ENCODE data around the gene CT47A7.
"Not testable (repeated sequence)": the region's sequence is repeated elsewhere in the genome, so short reads cannot be mapped to it uniquely, and the experiment has no call there.

Gene CT47A7

DNA sequence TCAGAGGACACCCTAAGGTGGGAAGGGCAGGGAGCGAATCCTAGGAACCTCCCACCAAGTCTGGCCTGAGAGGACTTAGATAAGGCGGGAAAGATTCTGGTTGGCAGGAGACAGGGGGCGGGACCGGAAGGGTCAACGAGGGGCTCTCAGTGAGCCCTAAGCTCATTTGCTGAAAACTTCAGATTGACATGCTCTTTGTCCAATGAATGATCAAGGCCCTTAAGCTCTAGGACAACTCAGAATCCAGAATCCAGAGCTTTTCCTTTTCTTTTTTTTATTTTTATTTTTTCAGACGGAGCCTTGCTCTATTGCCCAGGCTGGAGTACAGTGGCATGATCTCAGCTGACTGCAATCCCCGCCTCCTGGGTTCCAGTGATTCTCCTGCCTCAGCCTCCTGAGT, at the start of gene CT47A7:
TSS of gene CT47A7 (minus strand) at position 101 of the 400 bp plus-strand sequence. CDS start 255 bp downstream, outside the sequence.
- in situ Hi-C loops (cut with MboI; ENCODE audit: low sequenced_read_pairs), result not testable (repeated sequence)

DNA sequence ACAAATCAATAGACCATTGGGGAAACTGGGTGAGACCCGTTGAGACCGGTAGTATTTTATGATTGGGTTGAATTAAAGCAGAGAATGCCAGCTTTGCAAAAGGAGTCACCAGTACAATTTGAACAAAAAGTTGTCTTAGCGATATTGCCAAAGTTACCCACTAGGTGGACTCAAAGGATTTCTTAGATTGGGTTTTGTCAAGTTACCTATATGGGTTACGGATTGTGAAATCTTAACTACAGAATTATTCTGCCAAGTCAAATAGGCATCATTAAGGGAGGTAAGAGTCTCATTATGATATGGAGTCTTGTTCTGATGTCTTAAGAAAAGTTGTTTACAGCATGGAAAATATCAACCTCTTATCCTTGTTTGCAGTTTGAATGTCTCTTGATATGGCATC, 44.2 kb upstream of the CT47A7 start:
- in situ Hi-C loops (cut with MboI; ENCODE audit: low sequenced_read_pairs), result no loop called here

DNA sequence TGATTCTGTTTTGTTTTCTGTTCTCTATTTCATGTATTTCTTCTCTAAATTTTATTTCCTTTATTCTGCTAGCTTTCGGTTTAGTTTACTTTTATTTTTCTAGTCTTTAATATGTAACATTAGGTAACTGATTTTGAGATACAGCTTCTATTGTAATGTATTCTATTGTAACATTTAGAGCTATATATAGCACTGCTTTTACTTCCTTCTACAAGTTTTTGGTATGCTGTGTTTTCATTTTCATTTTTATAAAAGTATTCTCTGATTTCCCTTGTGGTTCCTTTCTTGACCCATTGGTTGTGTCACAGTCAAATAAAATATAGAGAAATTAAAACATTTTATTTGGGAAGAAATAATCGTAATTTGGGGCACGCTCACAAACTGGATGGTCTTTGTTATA, 43.0 kb upstream of the CT47A7 start:
- in situ Hi-C loops (cut with MboI; ENCODE audit: low sequenced_read_pairs), result no loop called here

DNA sequence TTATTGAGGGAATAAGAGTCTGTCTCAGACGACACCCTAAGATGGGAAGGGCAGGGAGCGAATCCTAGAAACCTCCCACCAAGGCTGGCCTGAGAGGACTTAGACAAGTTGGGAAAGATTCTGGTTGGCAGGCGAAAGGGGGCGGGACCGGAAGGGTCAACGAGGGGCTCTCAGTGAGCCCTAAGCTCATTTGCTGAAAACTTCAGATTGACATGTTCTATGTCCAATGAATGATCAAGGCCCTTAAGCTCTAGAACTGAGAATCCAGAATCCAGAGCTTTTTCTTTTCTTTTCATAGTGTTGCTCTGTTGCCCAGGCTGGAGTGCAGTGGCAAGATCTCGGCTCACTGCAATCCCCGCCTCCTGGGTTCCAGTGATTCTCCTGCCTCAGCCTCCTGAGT, 29.3 kb upstream of the CT47A7 start, which contains the start of gene CT47A1:
TSS of gene CT47A1 (minus strand) at position 101 of the 400 bp plus-strand sequence. CDS start 231 bp downstream, outside the sequence.
- in situ Hi-C loops (cut with MboI; ENCODE audit: low sequenced_read_pairs), result not testable (repeated sequence)
